Measurements from ENCODE around the gene GPAM.
"Not testable (repeated sequence)": the region's sequence is repeated elsewhere in the genome, so short reads cannot be mapped to it uniquely, and the experiment has no call there.

Gene GPAM, protein sequence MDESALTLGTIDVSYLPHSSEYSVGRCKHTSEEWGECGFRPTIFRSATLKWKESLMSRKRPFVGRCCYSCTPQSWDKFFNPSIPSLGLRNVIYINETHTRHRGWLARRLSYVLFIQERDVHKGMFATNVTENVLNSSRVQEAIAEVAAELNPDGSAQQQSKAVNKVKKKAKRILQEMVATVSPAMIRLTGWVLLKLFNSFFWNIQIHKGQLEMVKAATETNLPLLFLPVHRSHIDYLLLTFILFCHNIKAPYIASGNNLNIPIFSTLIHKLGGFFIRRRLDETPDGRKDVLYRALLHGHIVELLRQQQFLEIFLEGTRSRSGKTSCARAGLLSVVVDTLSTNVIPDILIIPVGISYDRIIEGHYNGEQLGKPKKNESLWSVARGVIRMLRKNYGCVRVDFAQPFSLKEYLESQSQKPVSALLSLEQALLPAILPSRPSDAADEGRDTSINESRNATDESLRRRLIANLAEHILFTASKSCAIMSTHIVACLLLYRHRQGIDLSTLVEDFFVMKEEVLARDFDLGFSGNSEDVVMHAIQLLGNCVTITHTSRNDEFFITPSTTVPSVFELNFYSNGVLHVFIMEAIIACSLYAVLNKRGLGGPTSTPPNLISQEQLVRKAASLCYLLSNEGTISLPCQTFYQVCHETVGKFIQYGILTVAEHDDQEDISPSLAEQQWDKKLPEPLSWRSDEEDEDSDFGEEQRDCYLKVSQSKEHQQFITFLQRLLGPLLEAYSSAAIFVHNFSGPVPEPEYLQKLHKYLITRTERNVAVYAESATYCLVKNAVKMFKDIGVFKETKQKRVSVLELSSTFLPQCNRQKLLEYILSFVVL

GRCh38 chr10:112183329-112184051, at the start of gene GPAM:
GPAM (minus strand) TSS chr10:112183765; CDS start chr10:112181784, 1,981 bp downstream.
- peak; percentile 96 for DNase-seq

DNA sequence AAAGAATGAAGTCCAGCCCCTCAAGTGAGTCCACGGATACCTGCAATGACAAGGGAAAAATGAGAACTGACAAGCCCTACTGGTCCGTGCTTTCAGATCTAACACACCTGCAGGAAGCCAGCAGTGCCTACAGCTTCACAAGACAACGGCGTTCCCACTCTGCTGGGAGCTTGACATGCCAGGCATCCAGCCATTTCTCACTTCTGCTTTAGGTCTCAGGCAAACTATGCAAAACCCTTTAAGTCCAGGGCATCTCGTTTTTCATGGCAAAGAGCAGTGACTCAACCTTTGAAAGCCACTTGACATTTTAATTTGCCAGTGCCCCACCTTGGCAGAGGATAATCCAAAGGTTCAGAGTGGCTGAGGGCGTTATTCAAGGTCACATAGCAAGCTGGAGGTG, 49.1 kb upstream of the GPAM start:
- DNase-seq = peak; percentile 74

DNA sequence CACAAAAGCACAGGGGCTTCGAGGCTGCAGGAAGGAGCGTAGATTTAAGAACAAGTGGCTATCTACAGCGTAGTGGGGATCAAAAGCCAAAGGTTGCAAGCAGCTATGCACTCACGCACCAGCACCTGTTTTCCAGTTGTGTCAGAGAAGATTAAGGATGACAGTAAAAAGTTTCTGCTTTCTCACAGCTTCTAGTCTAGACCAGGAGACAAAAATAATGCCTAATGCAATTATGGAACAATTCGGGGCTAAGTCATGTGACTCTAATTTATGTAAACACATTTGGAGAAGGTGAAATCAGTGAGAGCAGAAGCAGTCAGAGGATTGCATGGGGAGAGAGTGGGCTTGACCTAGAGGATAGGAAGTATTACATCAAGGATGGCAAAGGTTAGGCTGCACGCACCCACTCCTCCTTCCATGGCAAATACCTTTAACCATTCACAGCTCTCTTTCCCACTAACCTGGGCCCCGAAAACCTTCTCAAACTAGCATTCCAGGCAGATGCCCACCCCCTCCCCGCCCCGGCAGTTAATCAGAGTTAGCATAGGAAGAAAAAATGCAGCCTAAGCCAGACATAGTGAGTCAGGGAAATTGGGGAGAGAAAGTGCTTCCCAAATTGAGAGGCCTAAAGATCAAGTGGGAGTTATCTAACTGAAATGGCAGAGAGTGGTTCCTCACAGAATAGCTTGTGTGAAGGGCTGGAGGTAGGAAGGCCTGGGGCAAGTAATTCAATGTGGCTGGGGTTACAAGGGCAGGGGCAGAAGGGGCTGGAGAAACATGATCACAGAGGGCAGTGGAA, 48.2 kb upstream of the GPAM start:
- DNase-seq = no peak

DNA sequence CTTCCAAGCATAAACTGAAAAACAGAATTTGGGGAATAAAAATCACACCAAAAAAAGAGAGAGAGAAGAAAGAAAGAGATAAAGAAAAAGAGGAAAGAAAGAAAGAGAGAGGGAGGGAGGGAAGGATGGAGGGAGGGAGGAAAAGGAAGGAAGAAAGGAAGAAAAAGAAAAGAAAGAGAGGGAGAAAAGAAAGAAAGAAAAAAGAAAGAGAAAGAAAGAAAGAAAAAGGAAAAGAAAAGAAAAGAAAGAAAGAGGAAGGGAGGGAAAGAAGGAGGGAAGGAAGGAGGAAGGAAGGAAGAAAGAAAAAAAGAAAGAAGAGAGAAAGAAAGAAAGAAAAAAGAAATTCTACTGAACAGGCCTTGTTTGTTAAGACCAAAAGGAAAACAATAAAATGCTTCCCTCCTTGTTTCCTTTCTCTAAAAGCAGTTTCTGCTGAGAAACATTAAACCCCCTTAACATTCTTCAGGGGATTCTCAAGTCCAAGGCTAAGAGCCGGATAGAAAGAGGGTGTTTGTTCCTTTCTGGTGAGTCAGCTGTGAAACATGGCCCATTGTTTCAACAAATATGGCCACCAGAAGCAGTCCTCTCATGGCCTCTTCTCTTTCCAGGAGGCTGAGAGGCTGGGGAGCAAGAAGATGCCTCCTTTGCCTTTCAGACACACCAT, 46.9 kb upstream of the GPAM start:
- DNase-seq = peak; percentile 14

DNA sequence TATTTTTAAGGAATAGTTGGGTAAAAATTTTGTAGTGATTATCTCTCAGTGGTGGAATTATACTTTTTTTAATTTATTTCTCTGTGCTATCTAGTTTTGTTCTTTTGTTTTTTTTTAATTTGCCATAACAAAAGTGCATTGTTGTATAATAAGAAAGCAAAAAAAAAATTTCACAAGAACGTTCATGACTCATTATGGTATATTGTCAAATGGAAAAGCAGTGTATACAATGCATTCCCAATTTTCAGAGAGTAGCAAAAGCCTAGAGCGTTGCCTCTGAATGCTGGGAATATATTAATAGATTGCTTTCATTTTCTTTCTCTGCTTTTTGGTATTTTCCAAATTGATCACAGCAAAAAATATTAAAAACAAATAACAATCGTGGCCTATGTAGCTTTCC, 46.3 kb upstream of the GPAM start:
- DNase-seq = no peak

GRCh38 chr10:112229096-112229495, 45.5 kb upstream of the GPAM start:
- no peak for DNase-seq

DNA sequence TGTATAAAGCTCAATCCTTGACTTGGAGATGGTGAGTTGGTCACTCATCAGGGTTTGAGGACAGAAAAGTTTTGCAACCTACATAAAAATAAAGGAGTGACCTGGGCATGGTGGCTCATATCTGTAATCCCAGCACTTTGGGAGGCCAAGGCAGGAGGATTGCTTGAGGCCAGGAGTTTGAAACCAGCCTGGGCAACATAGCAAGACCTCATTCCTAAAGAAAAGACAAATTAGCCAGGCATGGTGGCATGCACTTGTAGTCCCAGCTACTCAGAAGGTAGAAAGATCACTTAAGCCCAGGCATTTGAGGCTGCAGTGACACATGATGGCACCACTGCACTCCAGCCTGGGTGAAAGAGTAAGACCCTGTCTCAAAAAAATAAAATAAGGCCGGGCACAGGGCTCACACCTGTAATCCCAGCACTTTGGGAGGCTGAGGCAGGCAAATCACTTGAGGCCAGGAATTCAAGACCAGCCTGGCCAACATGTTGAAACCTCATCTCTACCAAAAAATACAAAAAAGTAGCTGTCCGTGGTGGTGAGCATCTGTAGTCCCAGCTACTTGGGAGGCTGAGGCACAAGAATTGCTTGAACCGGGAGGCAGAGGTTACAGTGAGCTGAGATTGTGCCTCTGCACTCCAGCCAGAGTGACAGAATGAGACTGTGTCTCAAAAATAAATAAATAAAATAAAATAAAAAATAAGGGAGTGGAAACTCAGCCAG, 45.0 kb upstream of the GPAM start:
- not testable (repeated sequence) for DNase-seq

- DNase-seq = no peak
These were observed 43.9 kb upstream of the GPAM start for GRCh38 chr10:112227331-112227987.

GRCh38 chr10:112226439-112227248, 43.1 kb upstream of the GPAM start:
- DNase-seq = peak; percentile 43

DNA sequence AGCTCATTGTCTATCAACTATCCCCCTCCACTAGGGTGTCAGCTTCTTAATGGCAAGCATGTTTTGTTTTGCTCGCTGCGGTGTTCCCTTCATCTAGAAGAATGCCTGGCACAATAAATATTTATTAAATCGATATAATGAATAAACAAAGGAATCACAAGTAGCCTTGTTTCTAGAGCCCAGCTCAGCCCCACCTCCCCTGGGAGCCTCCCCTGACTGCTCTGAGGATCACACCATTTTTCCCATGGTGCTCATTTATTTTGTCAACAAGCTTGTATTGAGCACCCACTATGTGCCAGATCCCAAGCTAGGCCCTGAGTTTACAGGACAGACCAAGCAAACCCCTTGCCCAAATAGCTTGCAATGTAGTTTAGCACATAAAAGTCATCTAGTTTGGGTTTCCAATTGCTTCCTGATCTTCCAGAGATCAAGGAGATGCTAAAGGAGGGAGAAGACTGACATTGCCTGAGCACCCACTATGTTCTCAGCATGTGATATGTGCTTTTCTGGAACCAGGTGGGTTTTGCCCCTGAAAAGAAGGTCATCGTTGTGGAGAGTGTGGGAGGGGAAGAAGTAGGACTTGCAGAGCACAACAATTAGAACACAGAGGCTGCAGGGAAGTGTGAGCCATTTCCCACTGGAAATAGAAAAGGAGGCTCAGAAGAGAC, 42.3 kb upstream of the GPAM start:
- DNase-seq = no peak

DNA sequence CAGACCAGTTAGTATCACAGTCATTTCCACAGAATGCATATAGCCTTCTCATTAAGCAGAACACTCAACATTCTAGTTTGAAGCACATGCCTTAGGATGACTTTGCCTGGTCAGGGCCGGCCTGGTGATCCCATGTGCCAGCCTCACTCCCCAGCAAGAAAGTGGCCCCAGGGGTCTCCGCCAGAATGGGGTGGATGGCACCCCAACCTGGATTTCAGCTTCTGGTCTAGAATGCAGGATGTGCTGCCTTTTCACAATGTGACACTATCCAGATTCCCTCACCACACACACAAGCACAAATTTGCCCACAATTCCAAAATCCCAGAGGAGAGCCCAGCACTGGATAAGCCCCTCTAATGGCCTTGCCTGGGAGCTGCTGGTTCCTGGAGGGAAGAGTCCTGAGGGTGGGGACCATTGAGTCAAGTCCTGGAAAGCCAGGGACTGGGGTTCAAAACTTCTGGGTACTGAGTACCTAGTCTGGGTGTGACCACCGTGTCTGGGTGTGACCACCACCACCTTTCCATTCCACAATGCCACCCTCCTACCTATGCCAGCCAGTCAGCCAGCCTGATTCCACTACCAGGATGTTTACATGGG, 41.5 kb upstream of the GPAM start:
- no peak for DNase-seq

DNA sequence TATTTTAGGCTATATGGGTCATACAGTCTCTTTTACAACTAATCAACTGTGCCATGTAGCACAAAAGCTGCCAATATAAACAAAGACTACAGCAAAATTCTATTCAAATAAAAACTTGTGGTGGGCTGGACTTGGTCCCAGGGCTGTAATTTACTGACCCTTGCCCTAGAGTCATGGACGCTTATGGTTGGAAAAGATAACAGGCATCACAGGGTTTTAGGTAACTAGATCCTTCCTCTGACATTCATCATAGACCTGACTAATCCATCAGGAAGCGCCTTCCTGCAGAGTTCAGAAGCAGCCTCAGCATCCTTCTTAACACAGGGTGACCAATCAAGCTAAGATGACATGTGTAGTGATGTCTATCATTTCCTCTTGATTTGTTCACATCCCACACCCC, 40.2 kb upstream of the GPAM start:
- DNase-seq = no peak

DNA sequence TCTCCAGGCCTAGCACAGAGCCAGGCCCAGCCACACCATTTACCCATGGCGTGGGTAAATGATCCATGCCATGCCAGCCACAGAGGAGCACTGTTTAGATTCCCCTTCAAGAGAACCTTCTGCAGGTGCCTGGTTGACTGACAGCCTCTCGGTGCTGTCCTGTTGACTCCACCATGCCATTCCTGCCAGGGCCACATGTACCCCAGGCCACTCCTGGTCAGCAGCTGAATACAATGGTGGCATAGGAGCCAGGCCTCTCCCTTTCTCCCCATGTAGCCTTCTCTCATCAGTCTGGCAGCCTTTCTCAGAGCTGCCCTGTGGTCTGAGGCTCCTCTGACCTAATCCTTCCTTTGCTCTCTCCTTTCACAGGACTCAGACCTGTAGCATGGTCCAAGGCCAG, 39.2 kb upstream of the GPAM start:
- DNase-seq = no peak

- DNase-seq = no peak
These were observed 38.0 kb upstream of the GPAM start for GRCh38 chr10:112221545-112221944.

- no peak for DNase-seq
These were observed 35.4 kb upstream of the GPAM start for GRCh38 chr10:112218960-112219359.

DNA sequence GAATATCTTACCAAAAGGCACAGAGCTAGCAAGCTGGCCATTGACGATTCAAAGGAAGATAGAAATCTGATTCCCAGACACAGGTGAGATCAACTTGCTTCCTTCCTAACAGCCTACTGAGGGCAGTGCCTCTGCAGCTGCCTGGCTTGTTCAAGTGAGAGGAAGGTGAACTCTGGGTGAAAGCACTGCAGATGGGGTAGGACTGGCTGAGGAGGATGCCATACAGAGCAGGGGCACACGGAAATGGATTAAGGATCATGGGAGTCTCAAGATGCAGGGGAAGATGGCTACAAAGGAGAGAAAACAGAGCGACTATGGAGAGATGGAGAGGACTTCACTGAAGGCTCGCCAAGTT, 34.4 kb upstream of the GPAM start:
- no peak for DNase-seq

- DNase-seq = no peak
These were observed 33.9 kb upstream of the GPAM start for GRCh38 chr10:112217386-112218035.

GRCh38 chr10:112216966-112217365, 33.4 kb upstream of the GPAM start:
- DNase-seq = no peak
